HG03095 (cell line): ENCODE results near the gene TSPAN11.

Source experiments
- ATAC-seq: cut with Tn5 transposase; IDR thresholded peaks from one replicate; pipeline ENCODE4 v1.9.1; 2021; ENCODE audit warnings: moderate library complexity; ENCODE audit not compliant: unreplicated experiment

Gene TSPAN11

DNA sequence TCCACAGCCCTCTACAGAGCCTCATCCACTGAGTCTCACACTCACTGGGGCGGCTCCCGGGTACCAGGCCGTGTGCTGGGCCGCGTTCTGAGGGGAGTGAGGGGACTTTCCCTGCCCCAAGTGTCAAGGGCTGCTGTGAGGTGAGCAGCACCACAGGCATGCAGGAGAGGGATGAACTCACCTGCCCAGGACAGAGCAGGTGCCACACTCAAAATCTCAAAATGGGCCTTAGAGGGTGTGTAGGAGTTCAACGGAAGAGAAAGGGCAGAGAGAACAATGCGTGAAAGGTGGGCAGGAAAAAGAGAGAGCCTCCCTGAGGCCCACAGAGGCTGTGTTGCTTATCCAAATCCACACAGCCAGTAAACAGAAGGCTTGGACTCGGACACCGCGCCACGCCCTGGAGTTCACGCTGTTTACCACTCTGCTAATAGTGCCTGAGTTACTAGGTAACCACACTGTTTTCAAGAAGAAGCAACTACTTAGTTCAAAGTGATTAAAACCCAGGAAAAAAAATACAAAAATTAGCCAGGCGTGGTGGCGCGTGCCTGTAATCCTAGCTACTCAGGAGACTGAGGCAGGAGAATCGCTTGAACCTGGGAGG, 32.7 kb downstream of the TSPAN11 start:
- ATAC-seq = no peak

DNA sequence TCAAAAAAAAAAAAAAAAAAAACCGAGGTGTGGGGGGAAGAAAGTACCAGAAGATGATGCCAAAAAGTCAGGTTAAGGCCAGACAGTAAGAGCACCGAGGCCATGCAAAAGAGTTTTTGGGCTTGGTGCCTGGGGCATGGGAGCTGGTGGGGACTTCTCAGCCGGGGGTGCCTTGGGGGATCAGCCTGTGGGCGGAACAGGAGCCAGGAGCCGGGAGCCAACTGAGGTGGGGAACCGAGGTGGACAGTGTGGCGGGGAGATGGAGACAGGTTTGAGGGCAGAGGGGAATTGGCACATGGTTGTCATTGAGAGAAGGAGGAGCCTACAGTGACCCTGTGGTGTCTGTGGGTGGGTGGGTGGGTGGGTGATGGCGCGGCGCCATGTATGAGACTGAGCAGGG, 33.2 kb downstream of the TSPAN11 start:
- ATAC-seq = no peak

DNA sequence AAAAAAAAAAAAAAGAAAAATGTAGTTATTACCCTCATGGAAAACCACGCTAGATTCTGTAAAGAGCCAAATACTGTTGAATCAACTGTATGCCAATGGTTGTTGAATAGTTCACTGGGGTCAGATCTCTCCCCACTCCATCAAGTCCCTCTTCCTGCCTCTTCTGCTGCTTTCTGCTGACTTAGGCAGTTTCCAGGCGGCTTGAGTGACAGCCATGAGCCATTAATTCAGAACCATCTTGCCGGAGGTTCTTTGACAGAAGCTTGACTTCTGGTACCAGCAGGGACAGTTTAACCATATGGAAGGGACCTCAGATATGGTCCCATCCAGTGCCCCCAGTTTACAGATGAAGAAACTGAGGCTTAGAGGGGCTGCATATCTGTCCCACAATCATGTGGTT, 34.5 kb downstream of the TSPAN11 start:
- ATAC-seq = no peak

DNA sequence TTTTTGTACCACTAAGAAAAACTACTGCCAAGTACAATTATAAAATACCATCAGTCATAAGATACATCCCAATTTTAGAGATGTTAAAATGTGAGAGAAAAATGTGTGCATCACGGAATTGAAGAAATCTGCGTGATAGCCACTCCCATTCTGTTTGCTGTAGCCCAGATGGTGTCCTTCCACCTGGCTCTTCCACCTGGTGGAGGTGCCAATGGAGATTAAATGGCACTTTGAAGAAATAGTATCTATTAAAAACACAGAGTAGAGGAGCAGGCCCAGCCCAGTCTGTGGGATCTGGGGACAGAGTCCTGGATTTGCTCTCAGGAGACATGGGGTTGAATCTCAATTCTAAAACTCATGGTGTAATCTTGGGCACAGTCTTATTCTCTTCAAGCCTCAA, 35.5 kb downstream of the TSPAN11 start:
- no peak for ATAC-seq

- no peak for ATAC-seq
Measured at GRCh38 chr12:30963709-30964564, 37.4 kb downstream of the TSPAN11 start.

DNA sequence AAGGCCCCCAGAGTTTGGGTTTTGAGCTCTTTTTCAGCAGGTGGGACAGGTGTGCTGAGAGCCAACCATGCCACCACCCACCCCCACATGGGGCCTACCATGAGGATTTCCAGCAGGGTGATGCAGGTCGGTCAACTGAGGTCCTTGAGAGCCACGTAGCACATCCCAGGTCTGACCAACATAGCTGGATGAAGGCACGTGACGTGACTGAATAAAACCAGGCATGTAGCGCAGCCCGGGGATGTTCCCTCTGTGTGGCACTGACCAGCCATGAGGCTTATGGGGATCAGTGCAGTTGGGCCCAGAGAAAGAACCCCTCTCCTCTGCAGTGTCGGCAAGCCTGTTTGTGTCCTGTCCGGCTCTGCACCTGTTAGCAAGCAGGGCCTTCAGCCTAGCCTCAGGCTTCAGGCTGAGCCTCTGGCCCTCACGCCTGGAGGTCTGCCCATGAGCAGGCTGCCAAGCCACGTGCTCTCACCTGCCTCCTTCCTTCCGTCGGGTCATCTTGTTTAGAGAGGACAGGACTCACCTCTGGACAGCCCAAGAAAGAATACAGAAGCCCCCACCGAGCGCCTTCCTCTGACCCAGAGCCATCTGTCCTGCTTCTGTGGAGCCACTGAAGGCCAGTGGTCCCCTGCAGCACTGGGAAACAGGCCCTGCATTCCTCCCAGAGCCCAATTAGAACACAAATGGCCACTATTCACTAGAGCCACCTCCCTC, 38.5 kb downstream of the TSPAN11 start:
- ATAC-seq = no peak

GRCh38 chr12:30965613-30965985, 39.1 kb downstream of the TSPAN11 start:
- ATAC-seq = no peak

GRCh38 chr12:30967026-30967425, 40.5 kb downstream of the TSPAN11 start:
- no peak for ATAC-seq

DNA sequence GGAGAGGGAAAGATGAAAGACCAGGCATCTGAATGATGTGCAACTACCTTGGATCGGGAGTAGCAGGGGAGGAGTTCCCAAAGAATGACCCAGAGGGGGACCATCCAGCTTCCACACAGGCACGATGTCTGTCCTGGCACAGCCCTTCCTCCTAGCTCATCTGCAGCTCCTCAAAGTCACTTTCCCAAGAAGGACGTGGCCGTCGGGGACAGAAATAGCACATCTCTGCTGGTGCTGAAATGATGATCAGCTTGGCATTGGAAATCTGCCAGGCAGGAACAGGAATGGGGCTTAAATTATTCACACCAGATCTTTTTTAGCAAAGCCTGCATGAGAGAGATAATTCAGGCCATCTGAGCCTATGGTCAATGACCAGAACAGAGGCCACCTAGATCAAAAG, 41.7 kb downstream of the TSPAN11 start:
- no peak for ATAC-seq

- ATAC-seq = no peak
Measured at GRCh38 chr12:30969006-30969405, 42.5 kb downstream of the TSPAN11 start.

GRCh38 chr12:30969606-30970395, 43.3 kb downstream of the TSPAN11 start:
- no peak for ATAC-seq

DNA sequence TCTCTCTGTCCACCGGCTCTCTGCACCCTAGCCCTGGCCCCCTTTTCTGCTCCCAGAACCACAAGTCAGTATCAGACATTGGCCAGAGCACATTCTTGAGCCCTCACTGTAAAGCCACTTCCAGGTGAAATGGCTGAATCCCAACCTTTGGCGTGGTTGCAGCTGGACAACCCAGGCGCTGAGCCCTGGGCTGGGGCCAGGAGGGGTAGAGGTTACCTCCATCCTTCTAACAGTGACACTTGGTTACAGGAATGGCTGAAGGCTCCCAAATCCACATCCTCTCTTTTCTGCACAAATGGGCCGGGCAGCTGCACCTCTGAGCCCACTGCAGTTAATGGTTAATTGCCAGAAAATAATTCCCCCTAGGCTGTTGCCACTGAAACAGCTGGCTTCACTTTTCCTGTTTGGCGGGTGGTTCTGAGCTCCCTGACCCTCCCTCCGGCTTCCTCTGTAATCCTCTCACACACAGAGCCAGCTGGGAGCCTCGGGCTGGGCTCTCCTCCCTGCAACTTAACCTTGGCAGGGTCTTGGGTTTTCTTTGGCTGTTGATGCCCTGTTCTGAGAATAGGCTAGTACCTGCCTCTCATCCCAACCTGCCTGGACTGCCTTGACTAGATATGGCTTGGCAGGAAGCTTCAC, 44.1 kb downstream of the TSPAN11 start:
- no peak for ATAC-seq

DNA sequence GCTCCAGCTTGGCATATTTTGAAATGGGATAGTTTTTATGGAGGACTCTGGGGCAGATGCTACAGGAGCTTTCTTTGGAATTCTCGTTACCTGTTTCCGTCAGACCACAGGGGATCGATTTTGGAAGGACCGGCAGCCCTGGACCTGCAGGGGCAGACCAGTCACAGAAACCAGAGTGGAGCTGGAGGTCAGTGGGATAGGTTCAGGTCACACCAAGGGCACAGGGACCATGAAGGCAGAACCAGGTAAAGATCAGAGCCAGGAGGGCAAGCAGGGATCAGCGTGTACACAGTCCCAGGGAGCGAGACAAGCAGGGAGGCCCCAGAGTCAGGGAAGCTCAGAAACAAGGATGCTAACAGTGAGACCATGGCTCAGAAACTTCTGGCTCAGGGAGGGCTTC, 45.5 kb downstream of the TSPAN11 start:
- ATAC-seq = no peak

- ATAC-seq = no peak
Measured at GRCh38 chr12:30973175-30973574, 46.6 kb downstream of the TSPAN11 start.

DNA sequence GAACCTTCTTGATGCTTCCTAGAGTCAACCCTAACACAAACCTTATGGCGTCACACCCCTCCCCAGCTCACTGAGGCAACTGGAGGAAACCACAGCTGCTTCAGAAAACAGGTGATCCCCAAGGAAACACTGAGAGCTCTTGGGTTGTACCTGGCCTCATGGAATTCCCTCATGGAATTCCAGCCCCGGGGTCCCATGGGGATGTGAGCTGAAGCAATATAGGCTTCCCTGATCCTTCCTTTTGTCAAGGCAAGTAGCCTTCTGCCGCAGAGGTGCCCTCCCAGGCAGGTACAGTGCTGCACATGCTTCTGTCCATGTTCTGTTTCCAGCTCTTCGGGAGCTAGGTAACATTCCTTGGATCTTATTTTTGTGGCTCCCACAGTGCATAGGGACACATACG, 47.3 kb downstream of the TSPAN11 start:
- ATAC-seq = no peak

DNA sequence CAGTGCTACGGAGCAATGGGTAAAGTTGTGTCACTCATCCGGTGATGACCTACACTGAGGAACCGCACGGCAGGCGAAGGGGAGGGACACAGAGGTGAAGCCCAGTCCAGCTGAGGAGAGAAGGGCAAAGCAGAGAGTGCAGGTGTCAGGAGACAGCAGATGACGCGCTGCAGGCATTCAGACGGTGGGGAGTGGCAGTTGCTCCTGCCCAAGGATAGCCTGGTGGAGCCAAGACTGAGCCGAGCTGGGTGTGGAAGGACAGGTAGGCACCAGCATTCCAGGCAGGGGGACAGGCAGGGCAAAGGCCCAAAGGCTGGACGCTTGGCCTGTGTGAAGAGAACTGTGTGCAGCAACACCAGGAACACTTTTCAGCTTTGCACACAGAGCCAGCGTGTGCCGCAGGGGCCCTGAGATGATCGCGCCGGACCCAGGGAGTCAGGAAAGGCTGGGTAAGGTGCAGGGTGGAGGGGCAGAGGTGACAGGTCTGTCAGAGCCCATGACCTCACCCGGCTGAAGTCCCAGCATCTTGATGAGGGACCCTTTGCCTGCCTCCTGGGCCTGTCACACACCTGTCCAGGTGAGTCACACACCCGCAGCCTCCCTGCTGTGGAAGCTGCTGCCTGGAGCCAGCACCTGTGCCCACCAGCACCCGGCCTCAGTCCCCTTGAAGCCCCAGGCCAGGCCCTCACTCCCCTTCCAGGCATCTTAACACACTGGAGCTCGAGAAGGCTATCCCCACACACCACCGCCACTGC, 48.4 kb downstream of the TSPAN11 start:
- no peak for ATAC-seq

DNA sequence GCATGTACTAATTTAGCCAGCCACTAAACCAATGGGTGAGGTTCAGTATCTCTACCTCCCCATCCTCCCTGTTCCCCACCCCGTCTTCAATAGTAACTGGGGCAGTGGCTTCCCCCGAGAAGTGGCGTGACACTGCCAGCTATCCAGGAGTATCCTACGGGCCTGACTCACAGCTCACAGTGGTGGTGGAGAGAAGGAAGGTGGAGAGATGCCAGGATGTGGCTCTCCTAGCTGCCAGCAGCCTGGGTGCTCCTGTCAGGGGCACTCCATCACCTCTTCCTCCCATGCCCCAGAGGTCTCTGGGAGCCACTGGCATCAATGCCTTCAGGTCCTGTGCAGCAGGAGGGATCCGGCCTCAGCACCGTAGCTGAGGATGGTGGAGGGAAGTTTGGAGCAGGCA, 49.0 kb downstream of the TSPAN11 start:
- ATAC-seq = no peak

GRCh38 chr12:30976206-30976605, 49.7 kb downstream of the TSPAN11 start:
- ATAC-seq = no peak

- no peak for ATAC-seq
Measured at GRCh38 chr12:30977124-30977523, 50.6 kb downstream of the TSPAN11 start.
